Measurements from ENCODE around the gene CREB5.
"Not testable (repeated sequence)": the region's sequence is repeated elsewhere in the genome, so short reads cannot be mapped to it uniquely, and the experiment has no call there.

The CREB5 gene

DNA sequence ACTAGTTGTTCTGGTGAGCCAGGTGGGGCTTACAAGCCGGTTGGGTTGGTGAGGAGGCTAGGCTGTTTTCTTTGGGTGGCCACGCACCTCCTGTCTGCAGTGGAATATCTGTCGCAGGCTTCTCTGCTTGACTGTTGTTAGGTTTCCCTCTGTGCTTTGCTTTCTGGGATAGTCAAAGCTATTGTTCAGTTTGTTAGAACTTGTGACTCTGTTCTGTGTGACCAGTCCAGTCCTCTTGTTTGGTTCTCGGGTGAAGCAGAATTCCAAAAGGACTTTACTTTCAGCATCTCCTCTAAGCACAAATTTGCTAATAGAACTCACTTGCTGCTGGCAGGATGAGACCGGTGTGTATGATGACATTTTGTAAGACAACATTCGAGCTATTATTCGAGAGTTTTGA lies 105.3 kb downstream of the CREB5 start:
- DNase-seq = no peak

DNA sequence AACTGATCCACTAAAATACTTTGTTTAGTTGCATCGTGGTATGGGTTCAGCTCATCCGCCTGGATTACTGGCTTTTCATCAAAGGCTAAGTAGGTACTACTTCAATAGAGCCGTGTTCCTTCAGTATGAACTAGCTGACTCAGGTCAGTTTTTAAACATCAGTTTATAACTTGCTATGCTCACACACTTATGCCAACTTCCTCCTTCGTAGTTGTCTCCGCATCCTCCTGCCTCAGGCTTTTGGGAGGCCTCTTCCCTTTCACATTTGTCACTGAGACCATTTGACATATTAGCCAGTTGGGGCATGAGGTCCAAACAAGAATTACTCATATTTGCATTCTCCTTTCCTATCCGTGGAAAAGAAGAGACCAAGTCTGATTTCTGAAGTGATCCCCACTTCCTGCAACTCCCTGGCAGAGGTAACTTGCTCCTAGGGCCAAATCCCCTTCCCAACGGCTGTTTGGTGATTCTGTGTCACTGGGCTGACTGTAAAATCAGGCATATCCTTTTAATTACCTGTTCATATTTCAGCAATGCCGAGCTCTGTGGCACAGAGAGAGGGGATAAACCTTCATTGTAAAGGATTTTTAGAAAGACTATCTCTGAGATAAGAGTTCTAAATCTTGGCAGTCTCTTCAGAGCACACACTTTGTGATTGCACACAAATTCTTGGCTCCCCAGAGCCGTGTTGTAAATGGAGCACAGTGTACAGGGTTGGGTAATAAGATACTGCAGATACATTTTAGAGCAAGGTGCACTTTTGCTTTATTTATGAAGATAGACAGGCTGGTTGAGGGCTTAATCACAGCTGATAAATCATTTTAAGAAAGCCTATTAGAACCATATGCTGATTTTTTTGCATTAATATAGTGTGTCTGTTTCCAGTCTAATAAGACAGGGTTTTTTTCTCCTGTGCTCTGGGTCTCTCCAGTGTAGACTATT lies 108.0 kb downstream of the CREB5 start:
- DNase-seq = no peak

DNA sequence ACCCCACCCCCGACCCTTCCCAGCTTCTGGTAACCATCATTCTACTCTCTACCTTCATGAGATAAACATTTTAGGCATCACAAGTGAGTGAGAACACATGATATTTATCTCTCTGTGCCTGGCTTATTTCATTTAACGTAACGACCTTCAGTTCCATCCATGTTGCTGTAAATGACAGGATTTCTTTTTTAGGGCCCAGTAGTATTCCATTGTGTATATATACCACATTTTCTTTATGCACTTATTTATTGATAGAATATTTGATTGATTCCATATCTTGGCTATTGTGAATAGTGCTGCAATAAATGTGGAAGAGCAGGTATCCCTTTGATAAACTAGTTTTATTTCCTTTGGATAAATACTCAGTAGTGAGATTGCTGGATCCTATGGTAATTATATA lies 112.7 kb downstream of the CREB5 start:
- DNase-seq = no peak

DNA sequence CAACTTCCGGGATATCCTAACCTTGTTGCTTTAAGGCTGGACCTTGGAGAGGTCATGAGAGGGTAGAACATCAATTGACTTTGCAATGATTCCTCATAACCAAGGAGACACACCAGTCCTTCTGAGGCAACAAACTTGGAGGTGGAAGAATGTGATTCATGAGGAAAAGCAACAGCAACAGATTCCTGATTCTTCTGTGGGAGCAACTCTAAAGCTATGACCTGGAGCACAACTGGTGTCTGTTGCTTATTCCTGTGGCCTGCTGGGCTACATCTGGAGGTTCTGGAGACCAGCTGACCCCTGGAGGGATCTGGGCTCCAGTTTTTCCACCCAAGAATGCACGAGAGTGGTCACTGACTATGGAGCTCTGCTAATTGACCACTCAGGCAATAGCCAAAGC lies 116.6 kb downstream of the CREB5 start:
- DNase-seq = no peak

DNA sequence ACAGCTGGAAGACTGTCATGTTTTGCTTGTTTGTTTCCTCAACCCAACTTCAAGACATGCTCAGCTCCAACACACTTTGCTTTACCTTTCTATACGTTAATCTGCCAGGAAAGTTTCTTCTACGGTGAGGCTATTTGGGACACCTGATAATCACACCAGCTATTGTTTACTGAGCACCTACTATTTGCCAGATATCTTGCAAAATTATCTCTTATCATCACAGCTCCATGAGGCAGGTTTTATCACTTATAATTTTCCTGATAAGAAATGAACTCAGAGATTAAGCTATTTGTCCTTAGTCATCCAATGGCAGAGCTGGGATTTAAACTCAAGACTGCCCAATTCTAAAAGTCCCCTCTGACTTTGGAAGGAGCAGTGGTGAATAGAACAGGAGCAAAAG lies 117.4 kb downstream of the CREB5 start:
- DNase-seq = no peak

DNA sequence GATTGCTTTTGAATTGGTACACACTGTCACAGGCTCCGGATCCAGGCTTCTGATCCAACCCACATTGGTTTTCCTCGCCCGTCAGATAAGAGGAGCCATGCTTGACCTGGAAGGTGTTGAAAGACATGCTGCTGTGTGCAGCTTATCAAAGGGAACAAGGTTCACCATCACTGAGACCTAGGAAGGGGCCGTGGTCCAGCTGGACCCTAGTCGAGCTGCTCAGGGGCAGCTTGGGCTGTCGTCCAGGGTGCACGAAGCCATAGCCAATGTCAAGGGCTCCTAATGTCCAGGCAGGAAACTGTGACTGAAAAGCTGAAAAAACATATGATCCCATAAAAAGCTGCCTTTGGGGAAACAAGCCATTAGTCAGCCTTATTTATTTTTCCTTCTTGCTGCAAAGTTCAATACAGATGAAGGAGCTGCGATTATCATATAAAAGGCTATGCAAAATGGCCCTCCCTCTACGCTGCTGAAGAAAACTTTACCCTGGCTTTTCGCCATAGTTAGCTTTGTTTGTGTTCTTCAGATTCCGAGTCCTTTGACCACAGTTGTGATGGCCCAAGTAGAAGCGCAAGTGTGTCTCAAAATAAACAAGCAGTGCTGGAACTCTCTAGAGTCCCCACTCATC lies 118.0 kb downstream of the CREB5 start:
- no peak for DNase-seq

DNA sequence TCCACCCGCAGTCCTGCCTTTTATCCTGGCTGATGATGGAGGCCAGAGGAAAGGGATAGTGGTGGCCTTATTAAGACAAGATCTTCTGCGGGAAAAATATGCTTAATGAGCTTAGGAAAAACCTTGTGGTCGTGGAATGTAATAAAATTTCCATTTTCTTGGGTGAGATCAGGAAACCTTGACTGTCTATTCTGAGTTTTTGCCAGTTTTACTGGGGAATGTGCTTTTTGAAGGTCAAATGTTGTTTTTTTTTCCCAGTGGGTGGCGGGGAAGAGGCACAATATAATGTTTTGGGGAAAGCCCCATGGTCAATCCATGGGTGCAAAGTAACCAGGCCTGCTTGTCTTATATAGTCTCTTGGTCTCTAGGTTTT lies 118.5 kb downstream of the CREB5 start:
- no peak for DNase-seq

DNA sequence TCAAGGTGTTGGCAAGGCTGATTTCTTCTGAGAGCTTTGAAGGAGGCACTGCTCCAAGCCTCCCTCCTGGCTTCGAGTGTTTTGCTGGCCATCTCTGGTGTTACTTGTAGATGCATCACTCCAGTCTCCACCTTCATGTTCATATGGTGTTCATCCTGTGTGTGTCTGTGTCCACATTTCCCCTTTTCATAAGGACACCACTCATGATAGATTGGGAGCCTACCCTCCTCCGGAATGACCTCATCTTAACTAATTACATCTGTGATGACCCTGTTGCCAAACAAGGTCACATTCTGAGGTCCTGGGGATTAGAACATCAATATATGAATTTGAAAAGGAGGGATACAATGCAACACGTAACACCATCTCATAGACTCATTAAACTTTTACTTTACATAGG lies 119.0 kb downstream of the CREB5 start:
- DNase-seq = no peak

DNA sequence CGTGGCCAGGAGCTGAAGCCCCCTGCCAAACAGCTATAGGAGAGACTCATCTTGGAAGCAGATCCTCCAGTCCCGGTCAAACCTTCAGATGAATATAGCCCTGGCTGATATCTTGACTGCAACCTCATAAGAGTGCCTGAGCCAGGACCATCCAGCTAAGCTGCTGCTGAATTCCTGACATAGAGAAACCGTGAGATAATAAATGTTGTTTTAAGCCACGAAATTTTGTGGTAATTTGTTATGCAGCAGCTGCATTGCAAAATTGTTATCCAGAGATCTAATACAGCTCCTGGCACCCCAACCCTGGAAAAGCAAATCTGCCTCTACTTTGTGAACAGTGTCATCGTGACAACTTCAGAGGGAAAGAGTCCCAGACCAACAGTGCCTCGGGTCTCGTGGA lies 119.9 kb downstream of the CREB5 start:
- DNase-seq = no peak

DNA sequence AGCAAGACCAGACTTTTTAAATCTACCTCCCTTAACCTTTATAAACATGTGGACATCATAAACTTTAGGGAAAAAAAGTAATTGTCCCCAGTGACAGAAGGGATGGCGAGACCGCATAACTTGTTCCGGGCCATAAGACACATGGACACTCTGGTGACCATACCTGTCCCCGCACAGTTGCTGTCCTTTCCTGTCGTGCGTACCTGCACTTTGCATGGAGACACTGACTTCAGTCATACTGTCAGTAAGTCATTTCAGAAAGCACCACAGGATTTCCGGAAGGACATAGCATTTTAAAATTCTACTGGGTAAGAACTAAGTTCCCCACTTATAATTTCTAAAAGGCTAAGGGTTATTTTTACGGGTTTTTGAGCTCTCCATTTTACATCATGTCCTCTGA lies 120.9 kb downstream of the CREB5 start:
- DNase-seq = no peak

DNA sequence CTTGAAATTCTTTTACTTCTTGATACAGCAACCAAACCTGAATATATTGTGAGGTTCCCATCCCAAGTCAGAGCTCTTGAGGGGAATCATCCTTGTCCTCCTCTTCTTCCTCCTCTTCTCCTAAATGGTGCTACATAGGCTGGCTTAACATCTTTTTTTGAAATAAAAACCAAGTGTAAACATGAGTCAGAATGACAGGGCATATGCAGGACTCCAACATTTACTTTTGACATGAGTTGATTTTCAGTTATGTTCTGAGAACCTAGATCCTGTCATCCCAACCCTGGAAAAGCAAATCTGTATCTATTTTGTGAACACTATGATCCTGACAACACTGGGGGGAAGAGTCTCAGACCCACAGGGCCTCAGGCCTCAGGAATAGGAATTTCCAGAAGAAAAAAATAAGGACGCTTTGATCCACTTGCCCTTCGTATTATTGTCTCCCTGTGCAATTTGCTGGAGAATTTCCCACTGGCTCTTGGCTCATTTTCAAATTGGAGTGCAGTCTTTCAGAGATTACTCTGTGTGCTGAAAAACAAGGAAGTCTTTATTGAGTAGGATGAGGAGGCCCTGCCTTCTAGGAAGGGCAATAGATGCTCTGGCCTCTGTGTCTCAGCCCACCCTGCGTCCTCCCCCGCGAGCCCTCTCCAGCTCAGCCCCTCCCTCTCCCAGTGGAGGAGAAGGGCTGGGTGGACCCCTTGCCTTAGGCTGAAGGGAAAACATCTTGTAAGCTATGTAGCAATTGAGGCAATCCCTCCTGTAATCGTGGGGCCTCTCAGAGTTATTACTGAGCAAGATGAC lies 121.6 kb downstream of the CREB5 start:
- DNase-seq = no peak

DNA sequence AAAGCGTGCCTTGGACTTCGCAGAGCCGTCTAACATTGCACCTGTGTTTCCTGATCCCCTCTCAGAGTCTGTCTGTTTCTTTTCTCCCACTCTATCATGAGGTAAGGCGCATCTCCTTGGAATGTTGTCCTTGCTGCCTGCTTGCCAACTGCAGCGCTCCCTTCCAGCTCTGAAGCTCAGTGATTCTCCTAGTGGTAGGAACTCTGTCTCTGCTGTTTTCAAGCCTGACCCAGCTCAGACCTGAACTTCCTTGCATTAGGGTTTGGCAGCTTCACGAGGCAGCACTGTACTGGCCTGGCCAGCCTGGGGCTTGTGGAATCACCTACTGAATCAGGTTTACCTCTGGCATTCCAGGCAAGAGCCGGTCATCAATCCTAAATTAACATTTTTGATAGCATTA lies 123.9 kb downstream of the CREB5 start:
- DNase-seq = no peak

DNA sequence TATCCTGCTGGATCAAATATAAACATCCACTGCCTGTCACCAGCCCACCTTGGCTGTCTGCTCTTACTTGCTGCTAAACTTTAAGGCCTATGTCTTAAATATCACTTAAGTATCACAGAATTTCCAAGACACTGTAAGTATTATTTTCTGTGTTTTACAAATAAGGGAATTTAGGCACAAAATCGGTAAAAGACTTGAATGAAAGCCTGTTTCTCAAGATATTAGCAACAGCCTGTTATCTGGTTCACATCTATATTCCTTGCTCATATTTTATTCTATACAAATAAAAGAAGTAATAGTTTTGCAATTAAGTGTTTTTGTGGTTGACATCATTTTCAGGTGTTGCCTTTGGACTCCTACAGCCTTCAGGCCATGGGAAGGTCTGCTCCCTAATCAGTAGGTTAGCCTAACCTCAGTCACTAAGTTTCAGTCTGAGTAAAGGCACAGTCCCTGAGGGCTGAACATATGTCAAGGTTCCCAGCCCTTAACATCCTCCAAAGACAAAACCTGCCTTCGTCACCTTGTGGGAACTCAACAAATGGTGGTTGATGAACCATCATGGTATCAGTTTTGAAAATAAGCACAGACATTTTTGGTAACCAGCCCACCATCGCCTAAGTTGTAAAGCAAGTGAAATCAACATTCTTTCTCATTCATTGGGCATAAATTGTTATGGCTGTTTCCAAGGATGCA lies 127.1 kb downstream of the CREB5 start:
- DNase-seq = no peak

DNA sequence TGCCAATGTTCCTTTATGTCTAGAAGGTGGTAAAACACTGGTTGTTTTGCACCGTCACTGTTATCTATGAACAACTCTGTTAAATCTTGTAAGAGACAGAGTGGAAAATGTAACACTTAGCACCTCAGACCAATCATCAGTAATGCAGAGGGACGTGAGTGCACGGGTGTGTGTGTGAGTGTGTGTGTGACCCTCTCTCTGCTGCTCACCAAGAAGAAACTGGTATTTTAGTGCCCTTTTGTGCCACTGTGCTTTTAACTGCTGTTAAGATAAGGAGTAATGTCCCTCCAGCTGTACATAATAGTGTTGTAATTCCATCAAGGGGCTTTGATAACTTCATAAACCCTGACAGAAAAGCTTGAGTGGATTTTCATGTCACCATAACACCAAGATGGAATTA lies 130.1 kb downstream of the CREB5 start:
- DNase-seq = no peak

DNA sequence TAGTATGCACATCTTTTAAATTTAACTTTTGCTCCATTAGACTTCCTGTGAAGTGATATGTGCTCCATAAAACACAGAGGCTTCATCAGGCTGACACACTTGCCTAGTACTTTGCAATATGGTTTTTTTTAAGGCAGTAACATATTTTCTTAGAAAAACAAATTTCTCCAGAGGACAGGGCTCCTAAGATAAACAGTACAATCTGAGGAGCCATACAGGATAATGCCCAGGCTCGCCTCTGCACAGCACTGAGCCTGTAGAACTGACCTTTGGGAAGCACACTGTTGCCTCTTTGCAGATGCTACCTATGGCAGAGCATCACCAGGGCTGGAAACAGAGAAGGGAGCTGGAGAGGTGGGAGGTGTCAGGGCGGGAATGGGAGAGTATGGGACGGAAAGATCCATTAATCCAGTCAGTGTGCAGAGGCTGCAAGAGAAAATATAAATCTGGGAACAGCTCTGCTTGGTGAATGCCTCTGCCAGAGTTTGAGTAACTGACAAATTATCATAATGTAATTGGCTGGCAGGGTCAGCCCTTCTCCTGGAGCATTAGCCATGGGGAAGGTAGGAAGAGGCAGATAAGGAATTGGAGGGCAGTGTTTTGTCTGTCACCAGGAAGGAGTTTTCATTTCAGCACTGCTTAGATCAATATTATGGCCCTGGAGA lies 132.3 kb downstream of the CREB5 start:
- DNase-seq = no peak

DNA sequence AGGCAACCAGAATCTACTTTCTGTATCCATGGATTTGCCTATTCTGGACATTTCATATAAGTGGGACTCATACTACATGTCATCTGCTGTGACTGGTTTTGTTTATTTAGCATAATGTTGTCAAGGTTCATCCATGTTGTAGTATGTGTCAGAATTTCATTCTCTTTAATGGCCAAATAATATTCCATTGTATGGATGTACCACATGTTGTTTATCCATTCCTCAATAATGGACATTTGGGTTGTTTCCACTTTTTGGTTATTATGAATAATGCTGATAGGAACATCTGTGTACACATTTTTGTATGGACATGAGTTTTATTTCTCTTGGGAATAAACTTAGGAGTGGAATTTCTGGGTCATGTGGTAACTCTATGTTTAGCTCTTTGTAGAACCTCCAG lies 133.7 kb downstream of the CREB5 start:
- no peak for DNase-seq

DNA sequence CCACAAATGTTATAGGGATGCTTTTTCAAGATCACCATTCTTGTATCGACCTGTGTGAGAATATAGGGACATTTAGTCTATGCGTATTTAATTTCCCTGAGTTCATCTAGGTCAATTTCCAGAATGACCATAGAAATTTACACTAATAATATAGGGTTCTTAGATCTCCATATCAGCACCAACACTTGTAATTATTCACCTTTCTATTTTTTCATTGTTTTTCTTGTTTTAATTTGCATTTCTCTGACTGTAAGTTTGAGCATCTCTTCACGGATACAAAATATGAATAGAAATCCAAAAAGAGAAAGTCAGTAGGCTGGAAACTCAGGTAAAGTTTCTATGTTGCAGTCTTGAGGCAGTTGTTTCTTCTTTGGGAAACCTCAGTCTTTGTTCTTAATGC lies 134.8 kb downstream of the CREB5 start:
- no peak for DNase-seq

DNA sequence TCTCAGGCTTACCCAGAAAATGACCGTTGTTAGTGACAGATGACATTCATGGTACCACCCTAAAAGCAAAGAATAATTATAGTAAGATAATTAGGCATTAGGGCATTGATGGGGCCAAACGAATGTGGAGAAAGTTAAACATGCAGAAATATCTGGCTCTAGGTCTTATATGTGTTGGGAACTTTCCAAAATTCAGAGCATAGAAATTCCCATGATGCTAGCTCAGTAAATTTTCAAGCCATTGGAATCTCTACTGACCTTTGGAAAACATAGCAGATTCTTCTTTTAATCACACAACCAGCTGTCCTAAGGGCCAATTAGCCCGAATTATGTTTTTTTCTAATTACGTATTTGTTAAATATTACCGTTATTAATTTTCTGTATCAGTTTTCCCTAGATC lies 136.1 kb downstream of the CREB5 start:
- DNase-seq = no peak

DNA sequence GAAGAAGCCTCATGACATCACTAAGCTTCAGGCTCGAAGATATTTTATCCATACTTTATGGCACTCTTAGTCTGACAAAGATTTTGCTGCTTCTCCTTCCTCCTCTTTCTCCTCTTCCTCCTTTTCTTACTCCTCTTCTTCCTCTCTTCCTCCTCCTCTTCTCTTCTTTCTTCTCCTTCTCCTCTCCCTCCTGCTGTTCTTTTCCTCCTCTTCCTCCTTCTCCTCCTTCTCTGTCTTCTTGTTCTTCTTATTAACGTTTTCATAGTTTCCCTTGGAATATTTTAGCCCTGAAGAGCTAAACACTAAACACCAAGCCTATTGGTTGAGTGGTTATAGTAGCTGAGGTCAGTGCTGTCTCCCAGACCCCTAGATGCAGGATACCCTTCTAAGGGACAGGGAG lies 137.7 kb downstream of the CREB5 start:
- DNase-seq = no peak

DNA sequence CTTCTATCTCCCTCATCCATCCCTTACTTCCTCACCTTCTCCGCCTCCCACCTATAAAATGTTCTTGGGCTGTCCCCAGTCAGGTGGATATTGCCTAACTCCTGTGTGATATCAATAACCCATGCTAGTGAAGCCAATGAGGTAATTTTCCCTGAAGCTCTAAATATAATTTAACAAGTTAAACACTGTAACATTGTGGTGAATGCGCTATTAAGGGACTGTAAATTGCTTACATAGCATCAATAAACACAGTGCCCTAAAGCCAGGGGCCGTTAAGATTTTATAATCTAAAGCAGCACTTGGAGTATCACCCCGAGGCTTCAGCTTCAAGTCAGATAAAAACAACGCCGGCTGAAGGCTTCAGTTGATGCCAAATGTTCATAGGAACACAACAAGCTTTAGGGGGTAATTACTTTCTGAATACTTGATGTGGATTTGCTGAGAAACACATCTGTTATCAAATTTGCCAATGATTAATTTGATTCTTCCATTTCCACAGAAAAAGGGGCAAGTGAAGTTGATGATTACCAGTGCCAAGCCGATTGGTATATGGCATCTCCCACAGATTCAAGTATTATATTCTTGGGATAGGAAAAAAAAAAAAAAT lies 138.4 kb downstream of the CREB5 start:
- DNase-seq = no peak

DNA sequence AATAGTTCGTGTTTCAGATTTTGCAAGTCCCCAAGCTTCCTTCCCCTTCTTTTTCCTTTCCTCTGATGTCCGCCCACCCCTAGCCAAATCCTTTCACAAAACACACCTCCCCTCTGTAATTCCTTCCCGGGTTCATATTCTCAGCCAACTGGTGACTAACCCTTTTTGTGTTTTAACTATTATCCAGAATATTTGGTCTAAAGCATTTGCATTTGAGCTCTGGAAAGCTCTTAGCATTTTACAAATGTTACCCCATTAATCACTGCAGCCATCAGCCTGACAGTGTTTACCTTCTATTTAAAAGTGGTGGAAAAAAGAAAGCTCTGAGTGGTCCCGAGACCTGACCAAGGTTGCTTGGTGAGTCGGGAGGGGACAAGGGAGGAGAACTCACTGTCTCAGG lies 139.0 kb downstream of the CREB5 start:
- no peak for DNase-seq

DNA sequence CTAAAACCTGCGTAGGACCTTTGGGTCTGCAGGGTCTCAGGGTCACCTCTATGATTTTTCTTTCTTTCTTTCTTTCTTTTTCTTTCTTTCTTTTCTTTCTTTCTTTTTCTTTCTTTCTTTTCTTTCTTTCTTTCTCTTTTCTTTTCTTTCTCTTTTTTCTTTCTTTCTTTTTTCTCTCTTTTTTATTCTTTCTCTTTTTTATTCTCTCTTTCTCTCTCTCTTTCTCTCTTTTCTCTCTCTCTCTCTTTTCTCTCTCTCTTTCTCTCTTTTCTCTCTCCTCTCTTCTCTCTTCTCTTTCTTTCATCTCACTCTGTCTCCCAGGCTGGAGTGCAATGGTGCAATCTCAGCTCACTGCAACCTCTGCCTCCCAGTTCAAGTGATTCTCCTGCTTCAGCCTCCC lies 139.4 kb downstream of the CREB5 start:
- not testable (repeated sequence) for DNase-seq

Measured in activated CD4-positive, alpha-beta T cell treated with anti-CD3 and anti-CD28 coated beads, Interleukin-2, amount 50 U/mL, for 16 hours (primary cell).